HepG2 (cell line): ENCODE data around the gene GRP. TPM values are rescaled to one million over a fixed set of nuclear protein-coding genes. Genes with fewer than 3 reads are reported as not detected.

Experiments used
- ATAC-seq: fragments of 200-7000 bp; cut with Tn5 transposase; 3 replicates; pipeline ENCODE4 v1.9.1; 2020; ENCODE audit warnings: mild to moderate bottlenecking, moderate library complexity
- BruUV-seq: library from RNA; stranded (reverse); fragments of 400-500 nt; replicated peaks from 2 replicates; lab custom pipeline; 2021; lab: Mats Ljungman, UMichigan
- CTCF ChIA-PET: fragments of 300-600 bp; formaldehyde crosslinking; extraction: SDS; loops from one replicate; lab custom pipeline; 2021; ENCODE audit warnings: low total read pairs, inconsistent platforms, low intra/inter-chr PET ratio; lab: Yijun Ruan, JAX
- POLR2A ChIA-PET: fragments of 350-600 bp; sonication (Branson Sonifier 250); formaldehyde crosslinking; loops from one replicate; lab custom pipeline; 2020; ENCODE audit warnings: antibody characterized with exemption, inconsistent platforms; lab: Yijun Ruan, JAX
- DNase-seq: peaks from one replicate; pipeline ENCODE4 v3.0.0-alpha.2; 2015; ENCODE audit warnings: low spot score
- FAIRE-seq: peaks from 3 replicates; lab custom pipeline; 2011; peaks lifted over from hg19 to GRCh38; lab: Jason Lieb, UNC
- H2AFZ ChIP-seq: one replicate; pipeline ENCODE4 v1.6.1; 2011; ENCODE audit warnings: low read length, inconsistent platforms
- H3K27ac ChIP-seq: fragments of 300-600 bp; 3 replicates; pipeline ENCODE4 v1.8.0; 2011; ENCODE audit warnings: mixed run types, mild to moderate bottlenecking, mixed read lengths, low read length, inconsistent platforms; ENCODE audit not compliant: insufficient read depth; ENCODE audit errors: extremely low read length
- H3K27me3 ChIP-seq, 2 experiments: fragments of 200-600 bp in 1 of 2; 2 replicates in 1 of 2; 3 replicates in 1 of 2; pipeline versions ENCODE4 v1.6.0 to v1.8.0; 2011; ENCODE audit warnings: low read length in 2 of 2, mild to moderate bottlenecking in 2 of 2, moderate library complexity in 2 of 2, inconsistent platforms in 1 of 2; ENCODE audit not compliant: insufficient read depth in 2 of 2, control insufficient read depth in 1 of 2
- H3K36me3 ChIP-seq, 2 experiments: fragments of 200-600 bp in 1 of 2; replicated peaks in 1 of 2; 2 replicates in 1 of 2; 3 replicates in 1 of 2; pipeline versions ENCODE4 v1.5.1 to v1.8.0; 2011; ENCODE audit warnings: low read length in 2 of 2, inconsistent platforms in 1 of 2; ENCODE audit not compliant: insufficient read depth in 2 of 2, control insufficient read depth in 1 of 2
- H3K4me1 ChIP-seq: 2 replicates; pipeline ENCODE4 v1.5.1; 2012; ENCODE audit warnings: low read length, inconsistent platforms; ENCODE audit not compliant: insufficient read depth
- H3K4me2 ChIP-seq: 2 replicates; pipeline ENCODE4 v1.6.0; 2011; ENCODE audit warnings: low read depth, low read length, inconsistent platforms
- H3K4me3 ChIP-seq, 3 experiments: fragments of 200-600 bp in 1 of 3; sonication (generic), shearing (Covaris generic) in 1 of 3; replicated peaks in 1 of 3; 2 replicates each; pipeline ENCODE4 v1.5.1; 2011 to 2016; ENCODE audit warnings: low read length in 3 of 3, inconsistent platforms in 2 of 3, low read depth in 2 of 3, mild to moderate bottlenecking in 2 of 3, control low read depth in 1 of 3, mixed read lengths in 1 of 3; ENCODE audit not compliant: insufficient read depth in 1 of 3
- H3K79me2 ChIP-seq: one replicate; pipeline ENCODE4 v1.6.1; 2011; ENCODE audit warnings: low read length, inconsistent platforms; ENCODE audit not compliant: insufficient read depth
- H3K9ac ChIP-seq: 2 replicates; pipeline ENCODE4 v1.6.0; 2011; ENCODE audit warnings: mild to moderate bottlenecking, low read depth, low read length, inconsistent platforms; ENCODE audit not compliant: insufficient read depth
- H3K9me3 ChIP-seq: 2 replicates; pipeline ENCODE4 v1.5.1; 2012; ENCODE audit warnings: mild to moderate bottlenecking, low read length
- H4K20me1 ChIP-seq: 2 replicates; pipeline ENCODE4 v1.6.0; 2011; ENCODE audit warnings: inconsistent platforms, mild to moderate bottlenecking, low read length, moderate library complexity; ENCODE audit not compliant: insufficient read depth
- ARID2 ChIP-seq: sonication (generic); formaldehyde crosslinking; IDR thresholded peaks from 2 replicates; pipeline ENCODE4 v1.8.1; 2022; ENCODE audit warnings: mild to moderate bottlenecking, missing genetic modification reagents, borderline replicate concordance
- FIP1L1 ChIP-seq: fragments of 200-400 bp; formaldehyde crosslinking; IDR thresholded peaks from 2 replicates; pipeline ENCODE4 v1.6.1; 2018; ENCODE audit warnings: low read depth, mild to moderate bottlenecking, low read length, moderate library complexity, borderline replicate concordance; ENCODE audit not compliant: insufficient read depth
- KDM1A ChIP-seq: IDR thresholded peaks from 2 replicates; pipeline ENCODE4 v1.6.1; 2016; ENCODE audit warnings: missing compliant biosample characterization
- KDM3A ChIP-seq: IDR thresholded peaks from 2 replicates; pipeline ENCODE4 v1.6.1; 2018; ENCODE audit warnings: low read depth, missing compliant biosample characterization
- NPAS2 ChIP-seq: sonication (generic); formaldehyde crosslinking; IDR thresholded peaks from 2 replicates; pipeline ENCODE4 v1.8.0; 2022; ENCODE audit warnings: mild to moderate bottlenecking, missing genetic modification reagents, borderline replicate concordance
- PAXIP1 ChIP-seq: sonication (generic); formaldehyde crosslinking; conservative IDR thresholded peaks from 2 replicates; pipeline ENCODE4 v1.4.0; 2020; ENCODE audit warnings: mild to moderate bottlenecking, missing genetic modification reagents, moderate library complexity
- SP4 ChIP-seq: sonication (generic); formaldehyde crosslinking; IDR thresholded peaks from 2 replicates; pipeline ENCODE4 v1.8.1; 2023; ENCODE audit warnings: mild to moderate bottlenecking, missing genetic modification reagents
- SRF ChIP-seq: IDR thresholded peaks from 2 replicates; pipeline ENCODE4 v1.6.1; 2011; ENCODE audit warnings: mild to moderate bottlenecking, low read depth, low read length, moderate library complexity
- TRIM24 ChIP-seq: sonication (generic); formaldehyde crosslinking; IDR thresholded peaks from 2 replicates; pipeline ENCODE4 v1.8.0; 2022; ENCODE audit warnings: mild to moderate bottlenecking, missing genetic modification reagents
- ZNF333 ChIP-seq: sonication (generic); formaldehyde crosslinking; IDR thresholded peaks from 2 replicates; pipeline ENCODE4 v1.4.0; 2020; ENCODE audit warnings: mild to moderate bottlenecking, missing genetic modification reagents, borderline replicate concordance
- ZNF564 ChIP-seq: sonication (generic); formaldehyde crosslinking; IDR thresholded peaks from 2 replicates; pipeline ENCODE4 v1.8.1; 2023; ENCODE audit warnings: mild to moderate bottlenecking, missing genetic modification reagents
- ZNF639 ChIP-seq: conservative IDR thresholded peaks from 2 replicates; pipeline ENCODE4 v1.6.1; 2018; ENCODE audit warnings: missing genetic modification reagents
- ZNF720 ChIP-seq: sonication (generic); formaldehyde crosslinking; IDR thresholded peaks from 2 replicates; pipeline ENCODE4 v1.4.0; 2020; ENCODE audit warnings: missing genetic modification reagents
- ZNF777 ChIP-seq: sonication (generic); formaldehyde crosslinking; IDR thresholded peaks from 2 replicates; pipeline ENCODE4 v1.4.0; 2020; ENCODE audit warnings: missing genetic modification reagents
- ZNF883 ChIP-seq: sonication (generic); formaldehyde crosslinking; IDR thresholded peaks from 2 replicates; pipeline ENCODE4 v1.5.1; 2020; ENCODE audit warnings: mild to moderate bottlenecking, missing genetic modification reagents; ENCODE audit errors: not compliant biosample characterization
- WGBS: methylation state at CpG from one replicate; pipeline ENCODE4 v1.1.6; 2017; ENCODE audit warnings: low lambda C conversion rate; 5-methylcytosine and 5-hydroxymethylcytosine counted together
- in situ Hi-C: cut with HindIII; loops from 2 replicates; pipeline ENCODE4 v1.10.0; 2017; ENCODE audit warnings: low pct_unique_long_range_greater_than_20kb; ENCODE audit not compliant: extremely low pct_ligation_motif_present
- intact Hi-C: fragments of 100-400 bp; cut with micrococcal nuclease; formaldehyde crosslinking; loops from one replicate; pipeline ENCODE4 v1.10.0; 2022; ENCODE audit not compliant: unreplicated experiment
- polyA plus RNA-seq, 8 experiments: library from polyadenylated mRNA; depleted of rRNA in 3 of 8; stranded (reverse) in 7 of 8; unstranded in 1 of 8; fragments of >200 nt; fragmentation: Illumina TruSeq in 4 of 8; extraction: Trizol in 4 of 8; gene quantifications; 2 replicates each; pipeline versions ENCODE4 v1.2.1 to v1.2.3, GENCODE V29; 2011 to 2016; ENCODE audit warnings: low read depth in 4 of 8, missing spikeins in 1 of 8, mixed read lengths in 1 of 8; ENCODE audit not compliant: insufficient read depth in 1 of 8
- total RNA-seq, 5 experiments: library from RNA; depleted of rRNA; stranded (reverse); fragments of >200 nt; fragmentation: Illumina TruSeq; extraction: Trizol; gene quantifications; 2 replicates each; pipeline ENCODE4 v1.2.3, GENCODE V29; 2016; ENCODE audit warnings: low read depth in 1 of 5

The GRP gene
- total and polyA plus RNA-seq, 2 of the 13 experiments (the other 11 are each of a cell fraction or from before 2014, with no cell fraction given) = not detected

GRCh38 chr18:59222341-59222740 is 2.4 kb downstream of the GRP start:
- TF ChIP-seq KDM1A (CRISPR knock-in tag) (no peak), ZNF639 (CRISPR knock-in tag) (no peak)
- in situ Hi-C loops = no loop called here
- Histone ChIP-seq H3K79me2 (no peaks in the 10 kb centered on the region), H3K4me2 (no peak overlapping the region), H3K4me1 (peaks cover 17% of the 10 kb centered on the region), H3K27me3 (peaks cover 10 to 39% of the 10 kb centered on the region in 2 experiments; a peak in 4 of 5 replicates), H2AFZ (no peak overlapping the region), H3K9me3 (no peaks in the 10 kb centered on the region), H3K9ac (no peak overlapping the region), H3K27ac (no peak overlapping the region), H4K20me1 (no peaks in the 10 kb centered on the region), H3K36me3 (no peaks in the 10 kb centered on the region), H3K4me3 (no peak overlapping the region)
- no peak for ATAC-seq
- ChIA-PET CTCF (no interaction called here), POLR2A (no interaction called here)
- WGBS = 46% methylated on average over 2 of the region's 2 CpGs
- no TSS peak for BruUV-seq
- FAIRE-seq = no peak
- intact Hi-C loops = no loop called here
- no peak for DNase-seq

GRCh38 chr18:59228351-59228750 is 8.4 kb downstream of the GRP start:
- ChIA-PET POLR2A (no interaction called here), CTCF (no interaction called here)
- DNase-seq (no peak), ATAC-seq (no peak), FAIRE-seq (no peak)
- Histone ChIP-seq H3K27ac (no peak overlapping the region), H3K36me3 (no peaks in the 10 kb centered on the region), H3K4me2 (no peak overlapping the region), H3K9ac (no peak overlapping the region), H4K20me1 (no peaks in the 10 kb centered on the region), H3K4me1 (peaks cover 17% of the 10 kb centered on the region), H3K4me3 (no peak overlapping the region), H3K27me3 (peaks cover 0 to 1% of the 10 kb centered on the region in 2 experiments; a peak in 3 of 5 replicates), H2AFZ (no peak overlapping the region), H3K9me3 (no peaks in the 10 kb centered on the region), H3K79me2 (no peaks in the 10 kb centered on the region)
- BruUV-seq = no TSS peak
- intact Hi-C loops (loop anchor here (5.0 kb wide), 1 partner anchor 919 kb away; no protein-coding TSS in a partner anchor), in situ Hi-C loops (no loop called here)
- 0% methylated on average over 1 of the region's 1 CpG for WGBS
- TF ChIP-seq ZNF564 (no peak), ZNF333 (CRISPR knock-in tag) (no peak), KDM3A (CRISPR knock-in tag) (no peak), ZNF883 (no peak), TRIM24 (CRISPR knock-in tag) (no peak), FIP1L1 (no peak), ZNF720 (CRISPR knock-in tag) (no peak), SRF (no peak), SP4 (CRISPR knock-in tag) (no peak), ZNF777 (CRISPR knock-in tag) (no peak), PAXIP1 (CRISPR knock-in tag) (no peak), NPAS2 (CRISPR knock-in tag) (no peak), ARID2 (CRISPR knock-in tag) (no peak)
